ENCODE measurements around the gene TIMM23. TPM values are rescaled to one million over a fixed set of nuclear protein-coding genes. Genes with fewer than 3 reads are reported as not detected.
"Not testable (repeated sequence)": the region's sequence is repeated elsewhere in the genome, so short reads cannot be mapped to it uniquely, and the experiment has no call there.

TIMM23 gene
- total and polyA plus RNA-seq, 2 donors from 2014 or later: 52.0 to 107 TPM

DNA sequence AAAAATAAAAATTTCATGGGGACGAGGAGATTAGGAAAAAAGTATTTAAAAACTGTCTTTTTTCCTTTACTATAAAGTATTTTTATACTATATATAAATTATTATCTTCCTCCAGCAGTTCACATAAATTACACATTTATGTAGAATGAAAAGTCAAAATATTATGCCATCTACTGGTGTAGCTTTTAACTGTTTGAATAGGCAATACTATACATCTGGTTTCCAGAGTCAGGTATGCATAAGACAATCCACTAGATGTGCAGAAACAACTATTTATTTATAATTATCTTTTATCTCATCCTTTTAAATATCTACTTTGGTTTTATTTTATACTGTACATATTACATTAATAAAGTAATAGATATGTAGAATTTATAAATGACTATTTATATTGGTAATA lies 24.9 kb upstream of the TIMM23 start:
- DNase-seq; H3K27me3 ChIP-seq (ENCODE audit: control insufficient read depth, insufficient read depth, low read length); H3K4me3 ChIP-seq (ENCODE audit: low read length in 3 of 3); H3K9me3 ChIP-seq (ENCODE audit: control insufficient read depth in 2 of 3, insufficient read depth in 1 of 3, low read length in 3 of 3); H3K9ac ChIP-seq (ENCODE audit: low read length in 3 of 3); intact Hi-C loops (cut with DNase I); H3K36me3 ChIP-seq (ENCODE audit: control insufficient read depth in 2 of 3, insufficient read depth in 3 of 3, low read length in 3 of 3); FAIRE-seq; H3K4me1 ChIP-seq (ENCODE audit: control insufficient read depth in 2 of 3, insufficient read depth in 2 of 3, low read depth in 1 of 3, low read length in 3 of 3); H3K27ac ChIP-seq (ENCODE audit: low read depth in 2 of 2, low read length in 2 of 2): not testable (repeated sequence)

DNA sequence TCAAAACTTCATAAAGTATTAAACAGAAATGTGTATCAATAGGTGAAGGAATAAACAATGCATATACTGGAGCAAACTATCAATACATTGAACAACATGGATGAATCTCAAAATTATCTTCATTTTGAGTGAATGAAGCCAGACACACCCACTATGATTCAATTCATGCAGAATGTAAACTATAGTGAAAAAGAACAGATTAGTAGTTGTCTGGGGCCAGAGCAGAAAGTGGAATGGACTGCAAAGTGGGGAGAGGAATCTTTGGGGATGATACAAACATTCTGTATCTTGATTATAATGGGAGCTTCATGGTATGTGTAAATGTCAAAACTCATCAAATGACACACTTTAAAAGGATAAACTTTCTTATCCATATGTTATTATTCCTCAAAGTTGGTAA lies 23.5 kb upstream of the TIMM23 start:
- intact Hi-C loops (cut with DNase I); H3K27ac ChIP-seq (ENCODE audit: low read depth in 2 of 2, low read length in 2 of 2); FAIRE-seq; H3K4me3 ChIP-seq (ENCODE audit: low read length in 3 of 3); H3K9ac ChIP-seq (ENCODE audit: low read length in 3 of 3); H3K27me3 ChIP-seq (ENCODE audit: control insufficient read depth, insufficient read depth, low read length); H3K4me1 ChIP-seq (ENCODE audit: control insufficient read depth in 2 of 3, insufficient read depth in 2 of 3, low read depth in 1 of 3, low read length in 3 of 3); H3K36me3 ChIP-seq (ENCODE audit: control insufficient read depth in 2 of 3, insufficient read depth in 3 of 3, low read length in 3 of 3); H3K9me3 ChIP-seq (ENCODE audit: control insufficient read depth in 2 of 3, insufficient read depth in 1 of 3, low read length in 3 of 3); DNase-seq: not testable (repeated sequence)

DNA sequence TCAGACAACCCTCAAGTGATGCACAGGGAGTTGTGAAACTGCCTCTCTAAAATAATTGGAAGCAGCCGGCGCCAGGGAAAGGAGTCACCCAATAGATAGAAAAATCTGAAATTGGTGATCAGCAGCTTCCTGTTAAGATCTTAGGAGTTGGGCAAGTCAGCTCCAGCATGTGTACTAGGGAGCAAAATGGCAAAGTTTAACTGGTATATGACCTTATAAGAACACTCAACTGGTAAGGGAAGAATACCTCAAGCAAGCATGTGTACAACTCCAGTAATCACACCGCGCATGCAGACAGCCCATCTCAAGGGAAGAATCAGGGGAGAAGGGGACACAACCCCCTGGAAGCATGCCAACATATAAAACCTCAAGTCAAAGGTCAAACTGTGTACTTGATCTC lies 17.9 kb upstream of the TIMM23 start:
- H3K4me1 ChIP-seq (ENCODE audit: control insufficient read depth in 2 of 3, insufficient read depth in 2 of 3, low read depth in 1 of 3, low read length in 3 of 3); H3K9ac ChIP-seq (ENCODE audit: low read length in 3 of 3); DNase-seq; H3K4me3 ChIP-seq (ENCODE audit: low read length in 3 of 3); H3K36me3 ChIP-seq (ENCODE audit: control insufficient read depth in 2 of 3, insufficient read depth in 3 of 3, low read length in 3 of 3); H3K27ac ChIP-seq (ENCODE audit: low read depth in 2 of 2, low read length in 2 of 2); FAIRE-seq; H3K27me3 ChIP-seq (ENCODE audit: control insufficient read depth, insufficient read depth, low read length); H3K9me3 ChIP-seq (ENCODE audit: control insufficient read depth in 2 of 3, insufficient read depth in 1 of 3, low read length in 3 of 3); intact Hi-C loops (cut with DNase I): not testable (repeated sequence)

DNA sequence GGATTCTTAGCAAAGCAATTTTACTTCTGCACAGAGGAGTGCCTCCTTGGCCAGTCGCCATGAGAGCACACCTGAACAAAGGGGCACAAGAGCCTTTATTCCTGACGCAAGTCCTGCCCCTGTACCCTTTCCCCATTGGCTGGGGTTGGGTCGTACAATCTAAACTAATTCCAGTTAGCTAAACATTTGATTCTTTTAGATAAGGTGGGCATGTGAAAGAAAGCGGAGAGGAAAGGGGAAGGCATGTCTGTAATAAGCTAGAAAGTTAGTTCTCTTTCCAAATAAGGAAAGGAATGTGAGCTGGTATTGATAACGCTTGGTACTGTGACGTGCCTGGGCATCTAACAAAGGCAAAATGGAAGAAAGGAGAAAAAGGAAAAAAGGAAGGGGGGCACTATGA lies 15.7 kb upstream of the TIMM23 start:
- H3K27me3 ChIP-seq (ENCODE audit: control insufficient read depth, insufficient read depth, low read length); H3K9me3 ChIP-seq (ENCODE audit: control insufficient read depth in 2 of 3, insufficient read depth in 1 of 3, low read length in 3 of 3); H3K4me3 ChIP-seq (ENCODE audit: low read length in 3 of 3); FAIRE-seq; H3K4me1 ChIP-seq (ENCODE audit: control insufficient read depth in 2 of 3, insufficient read depth in 2 of 3, low read depth in 1 of 3, low read length in 3 of 3); H3K27ac ChIP-seq (ENCODE audit: low read depth in 2 of 2, low read length in 2 of 2); H3K9ac ChIP-seq (ENCODE audit: low read length in 3 of 3); DNase-seq; H3K36me3 ChIP-seq (ENCODE audit: control insufficient read depth in 2 of 3, insufficient read depth in 3 of 3, low read length in 3 of 3); intact Hi-C loops (cut with DNase I): not testable (repeated sequence)

GRCh38 chr10:45957928-45958327 lies 14.4 kb upstream of the TIMM23 start:
- H3K36me3 ChIP-seq (ENCODE audit: control insufficient read depth in 2 of 3, insufficient read depth in 3 of 3, low read length in 3 of 3); H3K4me3 ChIP-seq (ENCODE audit: low read length in 3 of 3); H3K27me3 ChIP-seq (ENCODE audit: control insufficient read depth, insufficient read depth, low read length); H3K9ac ChIP-seq (ENCODE audit: low read length in 3 of 3); H3K9me3 ChIP-seq (ENCODE audit: control insufficient read depth in 2 of 3, insufficient read depth in 1 of 3, low read length in 3 of 3); FAIRE-seq; H3K27ac ChIP-seq (ENCODE audit: low read depth in 2 of 2, low read length in 2 of 2); H3K4me1 ChIP-seq (ENCODE audit: control insufficient read depth in 2 of 3, insufficient read depth in 2 of 3, low read depth in 1 of 3, low read length in 3 of 3); DNase-seq; intact Hi-C loops (cut with DNase I): not testable (repeated sequence)

DNA sequence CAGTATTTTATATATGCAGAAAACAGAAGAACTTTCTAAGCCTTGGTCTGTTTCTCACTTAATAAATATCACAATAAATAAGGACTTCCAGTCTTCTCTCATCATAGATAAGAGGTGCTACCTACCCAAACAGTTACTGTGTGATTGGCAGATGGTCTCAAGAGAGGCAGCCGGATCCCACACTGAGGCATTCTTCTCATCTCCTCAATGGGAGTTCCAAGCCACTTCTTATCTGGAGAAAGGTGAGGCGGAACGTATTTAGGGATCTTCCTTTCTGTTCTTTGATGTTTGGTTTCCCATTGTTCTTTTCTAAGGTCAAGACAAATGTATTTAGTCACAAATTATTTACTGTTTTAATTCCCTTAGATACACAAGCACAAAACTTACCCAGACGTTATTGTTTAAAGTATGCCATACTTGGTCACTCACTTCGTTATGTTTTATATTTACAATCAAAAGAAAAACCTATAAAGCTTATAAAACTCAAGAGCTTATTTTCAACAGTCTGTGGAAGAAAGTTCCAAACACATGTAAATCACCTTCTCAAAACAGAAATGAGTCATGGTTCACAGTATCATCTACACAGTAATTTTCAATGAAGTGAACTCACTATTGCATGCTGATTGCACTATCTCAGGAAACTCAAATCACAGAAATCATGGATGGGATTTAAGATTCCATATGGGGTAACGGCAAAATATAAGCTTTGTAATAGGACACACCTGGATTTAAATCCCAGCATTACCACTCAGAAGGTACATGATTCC lies 9.4 kb upstream of the TIMM23 start:
- H3K9me3 ChIP-seq (ENCODE audit: control insufficient read depth in 2 of 3, insufficient read depth in 1 of 3, low read length in 3 of 3); FAIRE-seq; H3K4me3 ChIP-seq (ENCODE audit: low read length in 3 of 3): not testable (repeated sequence)

DNA sequence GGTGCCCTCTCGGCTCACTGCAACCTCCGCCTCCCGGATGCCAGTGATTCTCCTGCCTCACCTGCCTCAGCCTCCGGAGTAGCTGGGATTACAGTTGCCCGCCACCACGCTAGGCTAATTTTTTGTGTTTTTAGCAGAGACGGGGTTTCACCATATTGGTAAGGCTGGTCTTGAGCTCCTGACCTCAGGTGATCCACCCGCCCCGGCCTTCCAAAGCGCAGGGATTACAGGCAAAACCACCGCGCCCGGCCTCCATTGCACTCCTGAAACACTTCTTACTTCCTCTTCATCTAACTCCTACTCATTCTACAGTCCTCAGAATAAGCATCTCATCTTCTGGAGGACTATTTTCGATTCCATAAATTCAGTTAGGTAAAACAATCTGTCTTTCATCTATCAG lies 1.3 kb upstream of the TIMM23 start:
- DNase-seq; H3K9me3 ChIP-seq (ENCODE audit: control insufficient read depth in 2 of 3, insufficient read depth in 1 of 3, low read length in 3 of 3); H3K27ac ChIP-seq (ENCODE audit: low read depth in 2 of 2, low read length in 2 of 2); H3K4me1 ChIP-seq (ENCODE audit: control insufficient read depth in 2 of 3, insufficient read depth in 2 of 3, low read depth in 1 of 3, low read length in 3 of 3); FAIRE-seq; intact Hi-C loops (cut with DNase I); H3K27me3 ChIP-seq (ENCODE audit: control insufficient read depth, insufficient read depth, low read length); H3K36me3 ChIP-seq (ENCODE audit: control insufficient read depth in 2 of 3, insufficient read depth in 3 of 3, low read length in 3 of 3): not testable (repeated sequence)
- peak overlapping the region in 2 of 3 donors; percentile 89 to 90 for H3K4me3 ChIP-seq (ENCODE audit: low read length in 3 of 3)
- peak overlapping the region in 2 of 3 donors; percentile 7 to 42 for H3K9ac ChIP-seq (ENCODE audit: low read length in 3 of 3)

More for the DNA sequence above, 9.4 kb upstream of the TIMM23 start:
- intact Hi-C loops (cut with DNase I); H3K27me3 ChIP-seq (ENCODE audit: control insufficient read depth, insufficient read depth, low read length); H3K36me3 ChIP-seq (ENCODE audit: control insufficient read depth in 2 of 3, insufficient read depth in 3 of 3, low read length in 3 of 3); H3K9ac ChIP-seq (ENCODE audit: low read length in 3 of 3); DNase-seq; H3K27ac ChIP-seq (ENCODE audit: low read depth in 2 of 2, low read length in 2 of 2); H3K4me1 ChIP-seq (ENCODE audit: control insufficient read depth in 2 of 3, insufficient read depth in 2 of 3, low read depth in 1 of 3, low read length in 3 of 3): not testable (repeated sequence)

- H3K36me3 ChIP-seq (ENCODE audit: control insufficient read depth in 2 of 3, insufficient read depth in 3 of 3, low read length in 3 of 3); FAIRE-seq; H3K27me3 ChIP-seq (ENCODE audit: control insufficient read depth, insufficient read depth, low read length); H3K4me1 ChIP-seq (ENCODE audit: control insufficient read depth in 2 of 3, insufficient read depth in 2 of 3, low read depth in 1 of 3, low read length in 3 of 3); intact Hi-C loops (cut with DNase I); H3K27ac ChIP-seq (ENCODE audit: low read depth in 2 of 2, low read length in 2 of 2); H3K9me3 ChIP-seq (ENCODE audit: control insufficient read depth in 2 of 3, insufficient read depth in 1 of 3, low read length in 3 of 3): not testable (repeated sequence)
- DNase-seq: peak in 3 of 5 donors; percentile 23 to 34 (median 29)
- Histone ChIP-seq H3K9ac (ENCODE audit: low read length in 3 of 3) (peak overlapping the region; percentile 42 to 60 (median 46)), H3K4me3 (ENCODE audit: low read length in 3 of 3) (peak overlapping the region; percentile 62 to 90 (median 89))
Observed at GRCh38 chr10:45971742-45972105, 565 bp upstream of the TIMM23 start.

All from kidney (tissue), 11 donors.